Endothelial cell of umbilical vein (primary cell): Measurements from ENCODE around the gene FYCO1. TPM values are rescaled to one million over a fixed set of nuclear protein-coding genes. Genes with fewer than 3 reads are reported as not detected.

Experiments used
- BruUV-seq: library from RNA; stranded (reverse); fragments of 400-500 nt; replicated peaks from 2 replicates; lab custom pipeline; 2021; lab: Mats Ljungman, UMichigan
- CTCF ChIA-PET: fragments of 300-600, 350-600 bp; sonication (Branson Sonifier 250); formaldehyde crosslinking; loops from one replicate; lab custom pipeline; 2021; ENCODE audit warnings: antibody characterized with exemption, inconsistent platforms; lab: Charles Lee
- POLR2A ChIA-PET: fragments of 300-600, 350-600 bp; sonication (Branson Sonifier 250); formaldehyde crosslinking; loops from one replicate; lab custom pipeline; 2021; ENCODE audit warnings: antibody characterized with exemption, inconsistent platforms; lab: Charles Lee
- DNase-seq: peaks from one replicate; pipeline ENCODE4 v3.0.0-alpha.2; 2011; ENCODE audit warnings: low read depth, low spot score
- FAIRE-seq: peaks from 2 replicates; lab custom pipeline; 2011; peaks lifted over from hg19 to GRCh38; lab: Jason Lieb, UNC
- H2AFZ ChIP-seq: 2 replicates; pipeline ENCODE4 v1.6.0; 2012; ENCODE audit warnings: low read depth, low read length, control low read depth, inconsistent platforms
- H3K27ac ChIP-seq: 2 replicates; pipeline ENCODE4 v1.5.1; 2011; ENCODE audit warnings: low read depth, mild to moderate bottlenecking, control low read depth, low read length, moderate library complexity; ENCODE audit not compliant: insufficient read depth
- H3K27me3 ChIP-seq, 2 experiments: 2 replicates each; pipeline versions ENCODE4 v1.6.0 to v1.6.1; 2011; ENCODE audit warnings: low read length in 2 of 2, mixed read lengths in 1 of 2; ENCODE audit not compliant: control insufficient read depth in 2 of 2, insufficient read depth in 2 of 2
- H3K36me3 ChIP-seq, 2 experiments: 2 replicates in 1 of 2; 3 replicates in 1 of 2; pipeline ENCODE4 v1.5.1; 2011; ENCODE audit warnings: low read length in 2 of 2, mild to moderate bottlenecking in 1 of 2, moderate library complexity in 1 of 2; ENCODE audit not compliant: control insufficient read depth in 2 of 2, insufficient read depth in 2 of 2; ENCODE audit errors: extremely low read depth in 1 of 2
- H3K4me1 ChIP-seq: 3 replicates; pipeline ENCODE4 v1.5.1; 2011; ENCODE audit warnings: mild to moderate bottlenecking, low read length; ENCODE audit not compliant: control insufficient read depth, insufficient read depth; ENCODE audit errors: extremely low read depth
- H3K4me2 ChIP-seq: 2 replicates; pipeline ENCODE4 v1.6.1; 2011; ENCODE audit warnings: low read length, control low read depth, mixed read lengths; ENCODE audit not compliant: insufficient read depth
- H3K4me3 ChIP-seq, 3 experiments: fragments of 200-600 bp in 1 of 3; sonication (generic), shearing (Covaris generic) in 1 of 3; replicated peaks in 1 of 3; 2 replicates each; pipeline ENCODE4 v1.5.1; 2011 to 2016; ENCODE audit warnings: control low read depth in 3 of 3, low read length in 3 of 3, mild to moderate bottlenecking in 2 of 3, inconsistent platforms in 1 of 3, low read depth in 1 of 3, moderate library complexity in 1 of 3; ENCODE audit not compliant: insufficient read depth in 1 of 3
- H3K79me2 ChIP-seq: 2 replicates; pipeline ENCODE4 v1.6.0; 2012; ENCODE audit warnings: low read length, inconsistent platforms; ENCODE audit not compliant: control insufficient read depth, insufficient read depth
- H3K9ac ChIP-seq: replicated peaks from 2 replicates; pipeline ENCODE3; 2011; ENCODE audit warnings: low read length, control low read depth; ENCODE audit not compliant: insufficient read depth; ENCODE audit errors: extremely low read depth
- H3K9me1 ChIP-seq: replicated peaks from 3 replicates; pipeline ENCODE4 v1.6.0; 2011; ENCODE audit warnings: mild to moderate bottlenecking, low read length; ENCODE audit not compliant: control insufficient read depth, insufficient read depth; ENCODE audit errors: extremely low read depth
- H3K9me3 ChIP-seq: replicated peaks from 2 replicates; pipeline ENCODE4 v1.5.1; 2012; ENCODE audit warnings: low read length, inconsistent platforms; ENCODE audit not compliant: control insufficient read depth, insufficient read depth
- H4K20me1 ChIP-seq: replicated peaks from 2 replicates; pipeline ENCODE3; 2011; ENCODE audit warnings: mild to moderate bottlenecking, low read length; ENCODE audit not compliant: control insufficient read depth, insufficient read depth; ENCODE audit errors: extremely low read depth
- EZH2 ChIP-seq: IDR thresholded peaks from 2 replicates; pipeline ENCODE4 v1.6.1; 2012; ENCODE audit warnings: borderline replicate concordance, low read depth, mild to moderate bottlenecking, moderate library complexity, low read length, inconsistent platforms; ENCODE audit not compliant: severe bottlenecking
- FOS ChIP-seq: IDR thresholded peaks from 2 replicates; pipeline ENCODE4 v1.6.1; 2011; ENCODE audit warnings: mild to moderate bottlenecking, low read length, moderate library complexity, borderline replicate concordance; ENCODE audit not compliant: insufficient read depth
- GATA2 ChIP-seq: IDR thresholded peaks from 2 replicates; pipeline ENCODE4 v1.7.0; 2011; ENCODE audit warnings: low read depth, mild to moderate bottlenecking, moderate library complexity, mixed read lengths, low read length; ENCODE audit not compliant: insufficient read length, insufficient read depth
- JUN ChIP-seq: IDR thresholded peaks from 2 replicates; pipeline ENCODE4 v1.6.1; 2011; ENCODE audit warnings: borderline replicate concordance, low read depth; ENCODE audit not compliant: insufficient read length, insufficient read depth
- MAX ChIP-seq: IDR thresholded peaks from 2 replicates; pipeline ENCODE4 v1.6.1; 2011; ENCODE audit not compliant: insufficient read depth, insufficient read length
- MYC ChIP-seq: IDR thresholded peaks from one replicate; pipeline ENCODE4 v1.6.1; 2011; ENCODE audit warnings: mild to moderate bottlenecking, low read depth, low read length
- POLR2A ChIP-seq: IDR thresholded peaks from 2 replicates; pipeline ENCODE4 v1.6.1; 2012; ENCODE audit warnings: low read depth, mild to moderate bottlenecking, control low read depth, low read length
- POLR2AphosphoS5 ChIP-seq: IDR thresholded peaks from 2 replicates; pipeline ENCODE4 v1.6.1; 2012; ENCODE audit warnings: low read depth, mild to moderate bottlenecking, control low read depth, low read length, moderate library complexity; ENCODE audit not compliant: insufficient read depth
- dilution Hi-C: fragments of 300-500 bp; cut with MboI; formaldehyde crosslinking; loops from one replicate; pipeline ENCODE4 v1.15.0; 2019; ENCODE audit warnings: low sequenced_read_pairs; ENCODE audit not compliant: extremely low pct_ligation_motif_present
- intact Hi-C: fragments of 100-400 bp; cut with micrococcal nuclease; formaldehyde crosslinking; loops from one replicate; pipeline ENCODE4 v1.10.0; 2022
- polyA plus RNA-seq, 4 experiments: library from polyadenylated mRNA; depleted of rRNA in 3 of 4; stranded (reverse) in 3 of 4; unstranded in 1 of 4; fragments of >200 nt; gene quantifications; 2 replicates each; pipeline versions ENCODE4 v1.2.1 to v1.2.3, GENCODE V29; 2011 to 2012; ENCODE audit warnings: missing spikeins in 1 of 4
- total RNA-seq: library from RNA; stranded (reverse); gene quantifications from 2 replicates; pipeline ENCODE4 v1.2.3, GENCODE V29; 2021

Gene FYCO1
- total and polyA plus RNA-seq, 2 donors (not counting 3 experiments of a cell fraction or from before 2014, with no cell fraction given), result 13.9 to 20.8 TPM

- Histone ChIP-seq H4K20me1 (no peaks in the 10 kb centered on the region), H3K9me3 (no peaks in the 10 kb centered on the region), H3K9ac (no peak overlapping the region), H2AFZ (no peak overlapping the region), H3K4me2 (no peak overlapping the region), H3K4me1 (no peaks in the 10 kb centered on the region), H3K36me3 (no peaks in the 10 kb centered on the region), H3K9me1 (no peaks in the 10 kb centered on the region), H3K79me2 (no peaks in the 10 kb centered on the region), H3K27ac (no peak overlapping the region), H3K27me3 (peaks cover 0 to 11% of the 10 kb centered on the region in 2 experiments), H3K4me3 (no peak overlapping the region)
- intact Hi-C loops (no loop called here), dilution Hi-C loops (no loop called here)
- no peak for DNase-seq
- no TSS peak for BruUV-seq
- FAIRE-seq, result no peak
- no peak for TF ChIP-seq JUN
- TF ChIP-seq EZH2, result no peak
- TF ChIP-seq MYC, result no peak
- TF ChIP-seq POLR2AphosphoS5, result no peak
- no peak for TF ChIP-seq MAX
- TF ChIP-seq POLR2A, result no peak
- TF ChIP-seq FOS, result no peak
- TF ChIP-seq GATA2, result no peak
- ChIA-PET CTCF (no interaction called here), POLR2A (no interaction called here)
Measured at GRCh38 chr3:46020766-46021510, 25.3 kb upstream of the FYCO1 start.
